Measurements from ENCODE around the gene ADPRH.

The ADPRH gene

DNA sequence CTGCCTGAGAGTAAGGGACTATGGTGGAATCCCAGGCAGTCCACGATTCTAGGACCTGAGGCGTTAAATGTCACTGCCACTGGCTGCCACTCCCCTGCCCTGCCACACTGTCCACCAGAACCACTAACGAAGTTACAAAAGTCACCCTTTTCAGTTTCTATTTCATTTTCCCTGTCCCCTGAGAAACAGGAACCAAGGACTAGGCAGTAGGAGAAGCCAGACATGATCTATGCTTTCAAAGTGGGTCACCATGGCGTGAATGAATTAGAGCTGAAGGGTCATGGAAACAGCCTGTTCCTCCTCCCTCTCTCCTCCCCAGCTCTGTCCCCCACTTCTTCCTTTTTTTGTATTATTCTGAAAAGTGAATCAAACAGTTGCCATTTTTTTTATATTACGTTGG lies 9.1 kb upstream of the ADPRH start:
- DNase-seq (ENCODE audit: low read depth): no peak
- H3K4me3 ChIP-seq (ENCODE audit: low read depth, low read length): no peak overlapping the region
- in situ Hi-C loops (cut with HindIII; ENCODE audit: low sequenced_read_pairs): no loop called here
- TF ChIP-seq, protein P1, sequence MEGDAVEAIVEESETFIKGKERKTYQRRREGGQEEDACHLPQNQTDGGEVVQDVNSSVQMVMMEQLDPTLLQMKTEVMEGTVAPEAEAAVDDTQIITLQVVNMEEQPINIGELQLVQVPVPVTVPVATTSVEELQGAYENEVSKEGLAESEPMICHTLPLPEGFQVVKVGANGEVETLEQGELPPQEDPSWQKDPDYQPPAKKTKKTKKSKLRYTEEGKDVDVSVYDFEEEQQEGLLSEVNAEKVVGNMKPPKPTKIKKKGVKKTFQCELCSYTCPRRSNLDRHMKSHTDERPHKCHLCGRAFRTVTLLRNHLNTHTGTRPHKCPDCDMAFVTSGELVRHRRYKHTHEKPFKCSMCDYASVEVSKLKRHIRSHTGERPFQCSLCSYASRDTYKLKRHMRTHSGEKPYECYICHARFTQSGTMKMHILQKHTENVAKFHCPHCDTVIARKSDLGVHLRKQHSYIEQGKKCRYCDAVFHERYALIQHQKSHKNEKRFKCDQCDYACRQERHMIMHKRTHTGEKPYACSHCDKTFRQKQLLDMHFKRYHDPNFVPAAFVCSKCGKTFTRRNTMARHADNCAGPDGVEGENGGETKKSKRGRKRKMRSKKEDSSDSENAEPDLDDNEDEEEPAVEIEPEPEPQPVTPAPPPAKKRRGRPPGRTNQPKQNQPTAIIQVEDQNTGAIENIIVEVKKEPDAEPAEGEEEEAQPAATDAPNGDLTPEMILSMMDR (IDR thresholded peaks at IDR 0.05; ENCODE audit: low read depth, low read length, missing control alignments): no peak

DNA sequence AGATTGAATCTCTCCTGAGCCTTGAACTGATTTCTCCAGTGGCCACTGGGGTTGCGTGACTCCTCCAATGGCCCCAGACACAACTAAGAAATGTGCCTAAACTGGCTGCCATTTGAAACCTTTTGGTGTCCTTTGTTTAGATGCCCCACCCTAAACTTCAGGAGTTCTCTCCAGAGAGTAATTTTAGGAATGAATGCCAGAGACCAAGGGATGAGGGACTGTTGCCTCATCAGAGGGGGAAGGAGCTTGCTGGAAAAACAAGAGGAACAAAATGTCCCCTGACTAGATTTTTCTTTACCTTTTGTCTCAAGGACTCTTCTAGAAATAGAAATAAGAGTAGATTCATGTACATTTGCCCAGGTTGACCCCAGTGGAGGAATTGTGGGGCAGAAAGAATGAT lies 8.1 kb upstream of the ADPRH start:
- no peak for DNase-seq (ENCODE audit: low read depth)
- TF ChIP-seq, protein P1 (IDR thresholded peaks at IDR 0.05; ENCODE audit: low read depth, low read length, missing control alignments): no peak
- in situ Hi-C loops (cut with HindIII; ENCODE audit: low sequenced_read_pairs): no loop called here
- H3K4me3 ChIP-seq (ENCODE audit: low read depth, low read length): no peak overlapping the region

DNA sequence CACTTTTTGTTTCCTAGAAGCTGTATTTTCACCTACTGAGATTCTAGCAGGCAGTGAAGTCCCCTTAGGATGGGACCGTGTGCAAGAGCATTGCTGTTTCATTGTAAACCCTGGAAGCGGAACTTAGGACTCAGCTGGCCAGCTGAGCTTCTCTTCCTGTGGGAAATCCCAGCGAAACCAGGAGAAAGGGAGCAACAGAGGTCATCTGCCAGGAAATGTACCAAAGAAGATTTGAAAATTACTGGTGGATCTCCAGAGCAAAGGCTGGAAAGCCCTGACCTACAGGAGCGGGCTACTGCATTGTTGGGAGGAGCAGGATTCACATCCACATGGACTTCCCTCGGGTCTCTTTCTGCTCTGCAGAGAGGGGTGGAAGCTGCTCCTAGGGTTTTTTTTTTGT lies 7.6 kb upstream of the ADPRH start:
- no peak for DNase-seq (ENCODE audit: low read depth)
- H3K4me3 ChIP-seq (ENCODE audit: low read depth, low read length): no peak overlapping the region
- TF ChIP-seq, protein P1 (IDR thresholded peaks at IDR 0.05; ENCODE audit: low read depth, low read length, missing control alignments): no peak
- in situ Hi-C loops (cut with HindIII; ENCODE audit: low sequenced_read_pairs): no loop called here

DNA sequence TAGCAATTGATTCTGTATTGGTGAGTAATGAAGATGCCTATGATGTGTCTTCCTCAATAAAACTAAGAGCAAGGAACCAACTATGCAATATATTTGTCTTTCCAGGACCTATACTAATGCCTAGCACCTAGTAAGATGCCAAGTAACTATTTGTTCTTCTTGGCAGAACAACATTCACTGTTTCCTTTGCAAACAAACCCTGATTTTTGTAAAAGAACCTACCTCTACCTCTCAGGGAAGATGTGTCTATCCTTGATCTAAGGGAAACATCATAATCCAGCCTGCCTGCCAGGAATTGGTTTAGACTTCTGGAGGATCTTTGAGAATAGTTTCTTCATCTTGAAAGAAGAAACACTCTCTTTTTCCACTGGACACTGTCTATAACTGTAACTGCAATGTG lies 3.8 kb upstream of the ADPRH start:
- in situ Hi-C loops (cut with HindIII; ENCODE audit: low sequenced_read_pairs): no loop called here
- no peak for DNase-seq (ENCODE audit: low read depth)
- TF ChIP-seq, protein P1 (IDR thresholded peaks at IDR 0.05; ENCODE audit: low read depth, low read length, missing control alignments): no peak
- H3K4me3 ChIP-seq (ENCODE audit: low read depth, low read length): no peak overlapping the region

DNA sequence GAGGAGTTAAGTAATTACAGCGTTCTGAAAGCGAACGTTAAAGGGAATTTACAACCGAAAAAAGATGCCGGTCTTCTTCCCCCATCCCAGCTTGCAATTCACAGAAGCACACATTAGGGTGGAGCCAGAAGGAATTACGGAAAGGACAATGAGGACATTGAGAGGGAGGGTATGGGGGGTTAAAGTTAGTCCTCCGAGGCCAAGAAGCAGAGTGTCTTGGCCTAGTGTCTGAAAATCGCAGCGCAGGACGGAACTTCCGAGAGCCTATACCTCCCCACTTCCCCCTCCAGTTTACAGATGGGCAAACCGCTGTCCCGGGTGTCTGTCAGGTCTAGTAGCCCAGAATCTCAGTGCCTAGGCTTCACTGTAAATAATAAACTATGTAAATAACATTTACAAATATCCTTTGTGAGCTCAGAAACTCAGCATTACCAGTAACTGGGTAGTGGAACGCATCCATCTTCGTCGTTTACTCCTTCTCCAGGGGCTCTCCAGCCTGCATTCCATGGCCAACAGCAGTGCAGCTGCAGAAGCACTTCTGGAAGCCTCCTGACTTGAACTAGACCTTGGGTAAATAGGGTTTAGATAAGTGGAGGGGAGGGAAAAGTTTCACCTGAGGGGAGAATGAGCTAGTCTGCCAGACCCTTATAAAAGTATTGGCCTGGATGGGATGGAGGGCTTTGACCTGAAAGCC lies 922 bp downstream of the ADPRH start:
- in situ Hi-C loops (cut with HindIII; ENCODE audit: low sequenced_read_pairs): no loop called here
- H3K4me3 ChIP-seq (ENCODE audit: low read depth, low read length): peak overlapping the region; percentile 35
- TF ChIP-seq, protein P1 (IDR thresholded peaks at IDR 0.05; ENCODE audit: low read depth, low read length, missing control alignments): no peak
- no peak for DNase-seq (ENCODE audit: low read depth)

DNA sequence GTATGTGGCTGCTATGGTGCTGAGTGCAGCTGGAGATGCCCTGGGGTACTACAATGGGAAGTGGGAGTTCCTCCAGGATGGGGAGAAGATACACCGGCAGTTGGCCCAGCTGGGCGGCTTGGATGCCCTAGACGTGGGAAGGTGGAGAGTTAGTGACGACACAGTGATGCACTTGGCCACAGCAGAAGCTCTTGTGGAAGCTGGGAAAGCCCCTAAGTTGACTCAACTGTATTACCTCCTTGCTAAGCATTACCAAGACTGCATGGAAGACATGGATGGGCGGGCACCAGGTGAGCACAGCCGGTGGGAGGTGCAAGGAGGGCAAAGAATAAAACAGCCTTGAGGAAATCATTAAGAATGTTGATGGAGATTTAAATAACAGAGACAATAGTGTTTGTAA lies 2.9 kb downstream of the ADPRH start:
- no peak overlapping the region for H3K4me3 ChIP-seq (ENCODE audit: low read depth, low read length)
- in situ Hi-C loops (cut with HindIII; ENCODE audit: low sequenced_read_pairs): no loop called here
- TF ChIP-seq, protein P1 (IDR thresholded peaks at IDR 0.05; ENCODE audit: low read depth, low read length, missing control alignments): no peak
- no peak for DNase-seq (ENCODE audit: low read depth)
